Pancreas (tissue), 10 donors: Measurements from ENCODE around the gene NAALADL1. TPM values are rescaled to one million over a fixed set of nuclear protein-coding genes. Genes with fewer than 3 reads are reported as not detected.
A peak's percentile ranks its signal among the peaks of the same experiment; 100 is the strongest.

Source experiments
- ATAC-seq, 4 donors: fragments of 200-7000 bp; cut with Tn5 transposase; one replicate each; pipeline versions ENCODE4 v1.8.0 to v1.9.1; 2020; ENCODE audit warnings: mild to moderate bottlenecking in 4 of 4, moderate library complexity in 4 of 4
- DNase-seq, 6 donors: peaks; one replicate each; pipeline ENCODE4 v3.0.0-alpha.2; 2020
- FAIRE-seq: peaks from 2 replicates; lab custom pipeline; 2012; peaks lifted over from hg19 to GRCh38; lab: Jason Lieb, UNC
- H3K27ac ChIP-seq, 4 donors: fragments of 200-600 bp; sonication (generic); 1 replicate in 3 of 4; 2 replicates in 1 of 4; pipeline versions ENCODE4 v1.5.0 to v1.8.0; 2020
- H3K27me3 ChIP-seq, 4 donors: fragments of 200-600 bp; one replicate each; pipeline ENCODE4 v1.8.0; 2021
- H3K36me3 ChIP-seq, 3 donors: fragments of 200-600 bp; sonication (generic) in 1 of 3; one replicate each; pipeline versions ENCODE4 v1.5.0 to v1.8.0; 2020 to 2021
- H3K4me1 ChIP-seq, 3 donors: fragments of 200-600 bp; one replicate each; pipeline ENCODE4 v1.8.0; 2021
- H3K4me3 ChIP-seq, 4 donors: fragments of 200-600 bp; sonication (generic) in 2 of 4; one replicate each; pipeline versions ENCODE4 v1.5.0 to v1.8.0; 2020 to 2021
- H3K9me3 ChIP-seq, 4 donors: fragments of 200-600 bp; one replicate each; pipeline ENCODE4 v1.8.0; 2021
- WGBS, 2 donors: extraction: QIAGEN DNeasy Blood & Tissue Kit; methylation state at CpG; one replicate each; pipeline ENCODE4 v1.1.7; 2013; 5-methylcytosine and 5-hydroxymethylcytosine counted together
- intact Hi-C, 3 donors: fragments of 100-400 bp; cut with DNase I; formaldehyde crosslinking; loops; one replicate each; pipeline versions ENCODE4 v1.11.1 to v1.14.2; 2022
- polyA plus RNA-seq, 2 donors: library from polyadenylated mRNA; stranded (reverse); fragments of 200-250 nt; gene quantifications; one replicate each; pipeline ENCODE4 v1.2.3, GENCODE V29; 2013
- total RNA-seq, 6 donors: library from RNA; stranded (reverse); fragmentation: NEBNext Ultra II Directional in 4 of 6; extraction: Animal tissue kit (Norgen Biotek cat#: 25700) in 4 of 6; gene quantifications; one replicate each; pipeline versions ENCODE4 v1.2.1 to v1.2.4, GENCODE V29; 2021 to 2023
- TF ChIP-seq, protein P1 (sequence below), 4 donors: fragments of 200-600 bp; sonication (generic) in 3 of 4; IDR thresholded peaks; one replicate each; pipeline versions ENCODE4 v1.5.0 to v1.8.0; 2021; ENCODE audit warnings: antibody characterized with exemption in 4 of 4
- donor health status: healthy with polysubstance abuse.
- donor health status: DM: no; HTN: no; CAD: no; lungs with moderate emphysema.
- donor health status: DM: no; HTN: no; CAD: no.
- donor health status: control.
- donor health status: control.
- donor health status: Bipolar disorder and iron deficiency.
- donor health status: DM: yes; HTN: yes; CAD: no.
- donor health status: DM: no; HTN: no; CAD: no.
- donor health status: DM: no; HTN: no; CAD: no.
- donor health status: DM: yes; HTN: yes; CAD: no.

NAALADL1 gene
- total and polyA plus RNA-seq, 8 donors: 0.51 to 7.6 (median 1.4) TPM

DNA sequence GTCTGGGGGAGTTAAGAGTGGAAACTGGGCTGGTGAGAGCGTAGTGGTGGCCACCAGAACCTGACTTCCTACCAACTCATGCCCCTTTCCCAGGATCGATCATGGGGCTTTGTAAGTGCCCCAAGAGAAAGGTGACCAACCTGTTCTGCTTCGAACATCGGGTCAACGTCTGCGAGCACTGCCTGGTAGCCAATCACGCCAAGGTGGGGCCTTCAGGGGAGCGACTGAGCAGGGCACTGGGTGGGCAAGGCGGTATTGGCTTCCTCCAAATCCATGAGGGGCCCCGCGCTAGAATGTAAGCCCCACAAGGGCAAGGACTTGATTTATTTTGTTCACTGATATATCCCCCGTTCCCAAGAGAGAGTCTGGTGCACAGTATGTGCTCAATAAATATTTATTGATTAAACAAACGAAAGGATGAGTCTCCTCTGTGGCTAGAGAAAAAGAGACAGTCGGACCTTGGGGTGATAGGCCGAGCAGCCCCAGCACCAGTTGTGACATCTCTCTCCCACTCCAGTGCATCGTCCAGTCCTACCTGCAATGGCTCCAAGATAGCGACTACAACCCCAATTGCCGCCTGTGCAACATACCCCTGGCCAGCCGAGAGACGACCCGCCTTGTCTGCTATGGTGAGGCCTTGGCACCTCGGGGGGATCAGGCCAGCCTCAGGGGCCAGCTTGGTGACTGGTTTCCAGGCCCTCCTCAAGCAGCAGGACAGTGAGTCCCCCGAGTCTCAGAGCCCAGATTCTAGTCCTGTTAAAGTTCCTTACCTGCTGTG is 26.4 kb upstream of the NAALADL1 start:
- Histone ChIP-seq H3K36me3 (peaks cover 0 to 17% (median 8%) of the 10 kb centered on the region in 3 donors), H3K4me1 (peaks cover 0 to 15% (median 11%) of the 10 kb centered on the region in 3 donors), H3K27ac (peak overlapping the region; percentile 78 to 89 (median 84)), H3K9me3 (no peaks in the 10 kb centered on the region), H3K4me3 (peak overlapping the region; percentile 39 to 80 (median 66)), H3K27me3 (no peaks in the 10 kb centered on the region)
- ATAC-seq (no peak), FAIRE-seq (no peak), DNase-seq (no peak)
- intact Hi-C loops: no loop called here
- 28 to 32% methylated on average over 23 of the region's 23 CpGs for WGBS, 2 donors
- TF ChIP-seq, protein P1, sequence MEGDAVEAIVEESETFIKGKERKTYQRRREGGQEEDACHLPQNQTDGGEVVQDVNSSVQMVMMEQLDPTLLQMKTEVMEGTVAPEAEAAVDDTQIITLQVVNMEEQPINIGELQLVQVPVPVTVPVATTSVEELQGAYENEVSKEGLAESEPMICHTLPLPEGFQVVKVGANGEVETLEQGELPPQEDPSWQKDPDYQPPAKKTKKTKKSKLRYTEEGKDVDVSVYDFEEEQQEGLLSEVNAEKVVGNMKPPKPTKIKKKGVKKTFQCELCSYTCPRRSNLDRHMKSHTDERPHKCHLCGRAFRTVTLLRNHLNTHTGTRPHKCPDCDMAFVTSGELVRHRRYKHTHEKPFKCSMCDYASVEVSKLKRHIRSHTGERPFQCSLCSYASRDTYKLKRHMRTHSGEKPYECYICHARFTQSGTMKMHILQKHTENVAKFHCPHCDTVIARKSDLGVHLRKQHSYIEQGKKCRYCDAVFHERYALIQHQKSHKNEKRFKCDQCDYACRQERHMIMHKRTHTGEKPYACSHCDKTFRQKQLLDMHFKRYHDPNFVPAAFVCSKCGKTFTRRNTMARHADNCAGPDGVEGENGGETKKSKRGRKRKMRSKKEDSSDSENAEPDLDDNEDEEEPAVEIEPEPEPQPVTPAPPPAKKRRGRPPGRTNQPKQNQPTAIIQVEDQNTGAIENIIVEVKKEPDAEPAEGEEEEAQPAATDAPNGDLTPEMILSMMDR (IDR thresholded peaks at IDR 0.05): no peak

DNA sequence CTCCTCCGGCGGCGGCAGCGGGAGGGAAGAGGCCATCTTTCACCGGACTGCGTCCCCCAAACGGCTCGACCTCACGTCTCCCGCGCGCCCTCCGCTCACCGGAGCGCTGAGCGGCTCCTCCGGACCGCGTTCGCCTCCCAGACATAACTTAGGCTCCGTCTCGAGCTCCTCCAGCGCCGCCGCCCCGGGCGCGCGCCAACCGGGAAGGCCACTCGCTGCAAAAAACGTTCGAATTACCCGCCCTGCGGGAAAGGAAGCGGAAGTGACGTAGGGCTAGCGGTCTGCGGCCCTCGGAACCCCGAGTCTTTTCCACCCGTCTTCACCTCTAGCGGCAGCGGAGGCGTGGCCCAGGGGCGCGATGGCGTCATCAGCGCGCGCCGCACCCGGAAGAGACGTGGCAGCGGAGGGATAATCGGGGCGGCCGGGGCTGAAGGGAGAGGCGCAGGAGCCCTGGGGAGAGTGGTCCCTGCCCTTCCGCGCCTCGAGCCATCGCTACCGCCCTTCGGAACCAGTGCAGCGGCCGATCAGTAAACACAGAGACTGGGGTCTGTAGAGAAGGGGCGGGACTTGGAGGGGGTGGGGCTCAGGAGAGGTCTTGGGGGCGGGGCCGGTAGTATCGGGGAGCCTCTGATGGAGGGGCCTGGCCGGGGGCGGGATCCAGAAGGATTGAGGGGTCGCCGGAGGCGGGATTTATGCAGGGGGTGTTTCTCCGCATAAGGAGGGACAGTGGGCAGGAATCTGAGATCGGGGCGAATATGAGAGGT is 25.7 kb upstream of the NAALADL1 start, which contains the start of the genes CDCA5 and ZFPL1:
Gene CDCA5, minus strand, starts transcription at position 207 of the 764 bp plus-strand sequence. Its CDS starts 62 bp downstream, at position 145.
Gene ZFPL1, plus strand, starts transcription at position 389 of the 764 bp plus-strand sequence. CDS start 477 bp downstream, outside the sequence.
- Histone ChIP-seq H3K36me3 (peaks cover 0 to 17% (median 8%) of the 10 kb centered on the region in 3 donors), H3K4me3 (peak within 1 kb of the TSS; percentile 39 to 80 (median 66)), H3K9me3 (no peaks in the 10 kb centered on the region), H3K4me1 (peaks cover 0 to 15% (median 11%) of the 10 kb centered on the region in 3 donors), H3K27me3 (no peaks in the 10 kb centered on the region), H3K27ac (peak within 1 kb of the TSS; percentile 78 to 89 (median 84))
- ATAC-seq: peak; percentile 97 to 99 (median 99)
- intact Hi-C loops: no loop called here
- FAIRE-seq: no peak
- peak; percentile 91 to 98 (median 96) for DNase-seq
- TF ChIP-seq, protein P1 (IDR thresholded peaks at IDR 0.05): no peak
- WGBS, 2 donors: 0 to 1% methylated on average over 78 to 79 of the region's 79 CpGs

DNA sequence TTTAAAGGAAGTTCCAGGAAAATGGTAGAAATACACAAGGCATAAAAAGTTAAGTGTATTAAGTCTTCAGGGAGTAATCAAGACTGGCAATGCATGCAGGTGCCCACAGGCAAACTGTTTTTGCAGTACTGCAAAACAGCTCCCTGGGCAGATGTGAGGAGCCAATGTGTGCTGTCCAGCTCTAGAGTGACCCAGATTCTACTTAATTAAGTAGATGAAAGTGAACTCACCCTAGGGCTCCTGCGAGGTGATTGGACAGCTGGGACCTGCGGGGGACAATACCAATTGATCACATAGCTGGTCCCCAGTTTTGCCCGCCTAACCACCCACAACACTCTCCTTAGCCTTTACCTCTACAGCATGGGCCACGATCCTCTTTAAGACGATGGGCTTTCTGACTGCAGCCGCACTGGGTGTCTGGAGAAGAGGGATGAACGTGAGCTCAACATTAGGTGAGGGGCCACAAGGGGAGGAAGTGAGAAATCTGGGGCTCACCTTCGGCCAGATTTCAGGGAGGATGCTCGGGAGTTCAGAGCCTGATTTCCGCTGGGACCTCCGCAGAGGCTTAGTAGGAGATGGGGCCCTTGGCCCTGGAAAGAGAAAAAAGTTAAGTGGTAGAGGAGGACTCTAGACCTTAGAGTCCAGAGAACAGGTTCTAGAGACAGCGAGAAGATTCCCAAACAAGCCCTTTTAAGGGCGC is 24.9 kb upstream of the NAALADL1 start:
- peak overlapping the region; percentile 39 to 80 (median 66) for H3K4me3 ChIP-seq
- intact Hi-C loops: no loop called here
- peaks cover 0 to 17% (median 8%) of the 10 kb centered on the region in 3 donors for H3K36me3 ChIP-seq
- peak overlapping the region in 2 of 4 donors; percentile 88 to 89 for H3K27ac ChIP-seq
- H3K4me1 ChIP-seq: peaks cover 0 to 15% (median 11%) of the 10 kb centered on the region in 3 donors
- TF ChIP-seq, protein P1 (IDR thresholded peaks at IDR 0.05): no peak
- DNase-seq: no peak
- no peak for FAIRE-seq
- WGBS, 2 donors: 5 to 8% methylated on average over 13 of the region's 13 CpGs
- H3K27me3 ChIP-seq: no peaks in the 10 kb centered on the region
- peak in 3 of 4 donors; percentile 1 to 3 (median 2) for ATAC-seq
- no peaks in the 10 kb centered on the region for H3K9me3 ChIP-seq

DNA sequence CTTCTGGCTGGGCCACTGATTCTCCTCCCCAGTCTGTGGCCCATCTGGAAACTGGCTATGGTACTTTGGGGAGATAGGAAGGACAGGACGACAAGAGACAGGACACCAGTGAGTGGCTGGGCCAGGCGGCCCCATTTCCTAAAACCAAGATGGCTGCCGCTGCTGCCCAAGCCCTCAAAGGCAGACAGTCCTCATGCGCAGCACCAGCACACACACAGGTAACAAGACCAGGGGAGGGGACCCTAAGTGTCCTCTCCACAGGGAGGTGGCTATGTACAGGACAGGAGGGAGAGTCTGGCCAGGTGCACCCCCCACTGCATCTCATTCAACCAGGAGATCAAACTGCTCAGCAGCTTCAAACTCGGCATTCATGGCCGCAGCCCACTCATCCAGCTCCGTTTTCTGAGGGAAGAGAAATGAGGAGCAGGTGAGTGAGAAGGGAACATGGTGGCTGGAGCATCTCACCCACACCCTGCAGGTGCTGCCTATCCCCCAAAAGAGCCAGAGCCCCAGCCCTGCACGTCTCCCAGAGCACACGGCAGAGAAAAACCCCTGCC is 20.5 kb upstream of the NAALADL1 start:
- intact Hi-C loops: no loop called here
- 79 to 89% methylated on average over 9 of the region's 9 CpGs for whole genome bisulfite sequencing, 2 donors
- TF ChIP-seq, protein P1 (IDR thresholded peaks at IDR 0.05): no peak
- no peaks in the 10 kb centered on the region for H3K36me3 ChIP-seq
- DNase-seq (no peak), FAIRE-seq (no peak), ATAC-seq (no peak)
- no peaks in the 10 kb centered on the region for H3K27me3 ChIP-seq
- H3K4me1 ChIP-seq: peaks cover 0 to 4% (median 0%) of the 10 kb centered on the region in 3 donors
- H3K9me3 ChIP-seq: no peaks in the 10 kb centered on the region
- no peak overlapping the region for H3K27ac ChIP-seq
- no peak overlapping the region for H3K4me3 ChIP-seq
